ENCODE data around the gene DPH3. TPM values are rescaled to one million over a fixed set of nuclear protein-coding genes. Genes with fewer than 3 reads are reported as not detected.

Gene DPH3
- total RNA-seq, 4 donors from 2014 or later = 16.7 to 33.7 (median 30.4) TPM

DNA sequence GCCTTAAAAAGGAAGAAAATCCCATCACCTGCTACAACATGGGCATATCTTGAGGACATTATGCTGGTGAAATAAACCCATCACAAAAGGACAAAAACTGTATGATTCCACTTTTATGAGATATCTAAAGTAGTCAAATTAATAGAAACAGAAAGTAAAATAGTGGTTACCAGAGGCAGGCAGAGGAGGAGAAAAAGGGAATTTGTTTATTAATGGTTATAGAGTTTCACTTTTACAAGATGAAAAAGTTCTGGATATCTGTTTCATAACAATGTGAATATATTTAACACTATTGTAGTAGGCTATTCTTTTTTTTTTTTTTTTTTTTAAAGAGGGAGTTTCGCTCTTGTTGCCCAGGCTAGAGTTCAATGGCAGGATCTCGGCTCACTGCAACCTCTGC is 40.4 kb downstream of the DPH3 start:
- TF ChIP-seq, protein P1, sequence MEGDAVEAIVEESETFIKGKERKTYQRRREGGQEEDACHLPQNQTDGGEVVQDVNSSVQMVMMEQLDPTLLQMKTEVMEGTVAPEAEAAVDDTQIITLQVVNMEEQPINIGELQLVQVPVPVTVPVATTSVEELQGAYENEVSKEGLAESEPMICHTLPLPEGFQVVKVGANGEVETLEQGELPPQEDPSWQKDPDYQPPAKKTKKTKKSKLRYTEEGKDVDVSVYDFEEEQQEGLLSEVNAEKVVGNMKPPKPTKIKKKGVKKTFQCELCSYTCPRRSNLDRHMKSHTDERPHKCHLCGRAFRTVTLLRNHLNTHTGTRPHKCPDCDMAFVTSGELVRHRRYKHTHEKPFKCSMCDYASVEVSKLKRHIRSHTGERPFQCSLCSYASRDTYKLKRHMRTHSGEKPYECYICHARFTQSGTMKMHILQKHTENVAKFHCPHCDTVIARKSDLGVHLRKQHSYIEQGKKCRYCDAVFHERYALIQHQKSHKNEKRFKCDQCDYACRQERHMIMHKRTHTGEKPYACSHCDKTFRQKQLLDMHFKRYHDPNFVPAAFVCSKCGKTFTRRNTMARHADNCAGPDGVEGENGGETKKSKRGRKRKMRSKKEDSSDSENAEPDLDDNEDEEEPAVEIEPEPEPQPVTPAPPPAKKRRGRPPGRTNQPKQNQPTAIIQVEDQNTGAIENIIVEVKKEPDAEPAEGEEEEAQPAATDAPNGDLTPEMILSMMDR (IDR thresholded peaks at IDR 0.05) = no peak
- DNase-seq (ENCODE audit: low spot score) (no peak), ATAC-seq (ENCODE audit: low FRiP score) (no peak)

DNA sequence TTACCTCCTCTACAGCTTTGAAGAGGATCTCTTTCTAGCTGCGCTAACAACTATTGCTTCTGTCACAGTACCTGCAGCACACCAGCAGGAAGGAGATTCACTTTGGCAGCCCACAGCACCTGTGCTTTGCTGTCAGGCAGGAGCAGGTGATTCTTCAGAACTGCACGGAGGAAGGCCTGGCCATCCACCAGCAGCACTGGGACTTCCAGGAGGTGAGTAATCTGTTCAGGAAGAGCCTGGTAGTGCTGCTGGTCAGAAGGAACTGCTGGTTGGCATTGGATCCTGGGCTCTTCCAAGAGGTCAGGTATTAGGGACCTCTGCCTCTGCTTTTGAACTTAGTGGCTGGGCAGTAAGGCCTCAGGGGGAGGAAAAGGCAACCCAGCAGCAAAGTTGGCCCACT is 42.2 kb downstream of the DPH3 start:
- DNase-seq (ENCODE audit: low spot score) = no peak
- TF ChIP-seq, protein P1 (IDR thresholded peaks at IDR 0.05) = no peak
- ATAC-seq (ENCODE audit: low FRiP score) = no peak

DNA sequence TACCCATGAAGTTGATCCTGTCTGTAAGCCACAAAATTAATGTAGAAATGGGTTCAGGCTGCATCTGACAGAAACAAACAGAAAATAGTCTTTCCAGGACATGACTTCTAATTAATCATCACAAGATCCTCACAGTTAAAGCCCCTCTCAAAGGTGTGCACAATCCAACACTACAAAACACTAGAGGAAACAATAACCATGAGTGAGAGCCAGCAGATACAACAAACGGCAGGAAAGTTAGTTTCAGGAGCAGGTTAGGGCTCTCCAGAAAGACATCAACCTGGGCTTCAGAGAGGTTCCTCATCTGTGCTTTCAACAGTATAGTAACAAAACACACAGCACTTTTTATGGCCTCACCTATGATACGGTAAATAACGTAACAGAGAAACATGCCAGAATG is 42.8 kb downstream of the DPH3 start:
- TF ChIP-seq, protein P1 (IDR thresholded peaks at IDR 0.05) = no peak
- DNase-seq (ENCODE audit: low spot score) = no peak
- no peak for ATAC-seq (ENCODE audit: low FRiP score)

DNA sequence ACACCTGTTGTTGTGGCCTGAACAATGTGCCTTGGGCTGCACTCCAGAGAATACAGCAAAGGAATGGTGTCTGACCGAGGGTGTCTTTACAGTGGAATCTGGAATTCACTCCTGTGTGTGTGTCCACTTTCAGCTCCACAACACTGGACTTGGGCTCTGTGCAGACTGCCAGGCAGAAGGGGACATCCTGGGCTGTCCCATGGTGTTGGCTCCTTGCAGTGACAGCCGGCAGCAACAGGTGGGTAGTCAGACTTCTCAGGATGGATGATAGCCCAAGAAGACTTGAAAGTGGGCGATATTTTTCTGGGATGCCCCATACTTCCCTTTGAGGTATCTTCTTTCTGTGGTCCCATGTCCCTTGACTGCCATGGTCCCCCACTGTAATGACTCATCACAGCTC is 45.0 kb downstream of the DPH3 start:
- ATAC-seq (ENCODE audit: low FRiP score) = no peak
- TF ChIP-seq, protein P1 (IDR thresholded peaks at IDR 0.05) = no peak
- no peak for DNase-seq (ENCODE audit: low spot score)

DNA sequence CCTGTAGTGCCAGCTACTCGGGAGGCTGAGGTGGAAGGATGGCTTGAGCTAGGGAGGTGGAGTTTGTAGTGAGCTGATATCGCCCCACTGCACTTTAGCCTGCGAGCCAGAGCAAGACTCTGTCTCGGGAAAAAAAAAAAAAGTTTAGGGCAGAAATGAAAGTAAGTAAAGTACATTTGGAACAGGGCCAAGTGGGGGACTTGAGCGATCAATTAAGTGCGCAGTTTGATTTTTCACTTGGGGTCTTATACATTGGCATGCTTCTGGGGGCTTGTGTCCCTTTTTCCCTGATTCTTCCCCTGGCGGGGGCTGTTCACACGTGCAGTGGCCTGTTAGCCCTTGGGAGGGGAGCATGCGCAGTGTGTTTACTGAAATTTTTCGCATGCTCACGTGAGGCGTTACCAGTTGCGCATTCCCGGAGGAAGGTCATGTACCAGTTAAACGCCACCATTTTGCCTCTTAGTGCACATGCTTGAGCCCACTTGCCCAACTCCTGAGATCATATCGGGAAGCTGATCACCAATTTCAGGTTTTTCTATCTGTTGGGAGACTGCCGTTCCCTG is 48.3 kb downstream of the DPH3 start:
- DNase-seq (ENCODE audit: low spot score) (no peak), ATAC-seq (ENCODE audit: low FRiP score) (no peak)
- TF ChIP-seq, protein P1 (IDR thresholded peaks at IDR 0.05) = no peak

DNA sequence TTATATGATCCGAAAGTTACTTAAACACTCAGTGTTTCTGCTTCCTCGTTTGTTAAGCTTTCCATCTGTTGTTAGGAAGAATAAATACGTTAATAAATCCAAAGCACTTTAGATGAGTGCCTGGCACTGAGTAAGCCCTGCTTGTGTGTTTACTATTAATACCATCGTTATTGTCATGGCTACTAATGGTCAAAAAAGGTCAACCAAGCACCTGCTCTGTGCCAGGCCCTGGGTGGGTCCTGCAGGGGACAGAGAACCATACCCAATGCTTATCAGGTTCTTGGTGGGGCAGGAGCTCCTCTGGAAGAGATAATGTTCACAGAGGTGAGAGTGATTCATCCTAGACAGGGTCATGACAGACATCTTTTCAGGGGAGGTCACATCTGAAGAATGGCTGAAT is 50.4 kb downstream of the DPH3 start:
- ATAC-seq (ENCODE audit: low FRiP score) (no peak), DNase-seq (ENCODE audit: low spot score) (no peak)
- TF ChIP-seq, protein P1 (IDR thresholded peaks at IDR 0.05) = no peak

DNA sequence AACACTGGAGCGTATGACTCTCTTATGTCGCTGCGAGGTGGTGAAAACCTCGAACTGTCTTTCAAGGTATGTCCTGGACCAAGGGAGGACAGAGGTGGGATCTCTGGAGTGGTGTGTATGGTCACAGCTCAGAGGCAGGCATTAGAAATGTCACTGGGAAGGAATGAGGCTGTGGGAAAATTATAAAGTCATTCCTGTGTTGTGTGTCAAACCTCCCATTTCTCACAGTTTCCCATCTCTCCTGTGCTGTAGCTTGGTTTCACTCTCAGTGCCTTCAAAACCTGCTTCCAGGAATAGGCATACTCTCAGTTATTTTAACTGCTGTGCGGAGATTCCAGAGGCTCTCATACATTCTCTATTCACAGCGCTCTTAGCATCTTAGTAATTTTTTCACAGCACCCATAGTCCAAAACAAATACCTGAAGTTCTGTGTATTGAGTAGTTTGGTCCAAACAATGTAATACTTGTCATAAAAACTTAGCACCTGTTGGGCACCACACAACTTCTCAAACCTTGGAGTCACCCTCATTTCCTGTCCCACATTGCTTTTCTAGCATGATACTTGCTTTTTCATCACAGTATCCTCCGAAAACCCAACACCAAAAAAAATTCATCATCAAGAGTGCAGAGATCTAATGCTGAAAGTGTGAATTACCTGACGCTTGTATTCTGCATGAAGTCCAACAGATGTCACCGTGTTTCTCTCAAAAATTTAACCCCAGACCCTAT is 53.4 kb downstream of the DPH3 start:
- no peak for ATAC-seq (ENCODE audit: low FRiP score)
- TF ChIP-seq, protein P1 (IDR thresholded peaks at IDR 0.05) = no peak
- no peak for DNase-seq (ENCODE audit: low spot score)
